Astrocyte (in vitro differentiated cells and primary cell): Measurements from ENCODE around the gene TAF11L14.

Experiments
- CTCF ChIP-seq: IDR thresholded peaks from 2 replicates; pipeline ENCODE4 v1.5.1; 2011; ENCODE audit warnings: low read depth, mild to moderate bottlenecking, inconsistent platforms, low read length, moderate library complexity; ENCODE audit not compliant: insufficient read depth
- EZH2 ChIP-seq: IDR thresholded peaks from 2 replicates; pipeline ENCODE4 v1.6.1; 2012; ENCODE audit warnings: mild to moderate bottlenecking, low read length, inconsistent platforms; ENCODE audit not compliant: insufficient read depth

GRCh38 chr5:17670353-17670752, 36.1 kb downstream of the TAF11L14 start:
- no peak for TF ChIP-seq CTCF
- no peak for TF ChIP-seq EZH2
